Astrocyte of the cerebellum (primary cell): ENCODE data around the gene VPS13D.

Source experiments
- DNase-seq: peaks from one replicate; pipeline ENCODE4 v3.0.0-alpha.2; 2011; ENCODE audit warnings: low read depth
- H3K4me3 ChIP-seq: 2 replicates; pipeline ENCODE4 v1.5.1; 2011; ENCODE audit warnings: mild to moderate bottlenecking, low read depth, low read length, moderate library complexity
- in situ Hi-C: cut with HindIII; loops from 2 replicates; pipeline ENCODE4 v1.10.0; 2017; ENCODE audit warnings: low sequenced_read_pairs
- TF ChIP-seq, protein P1 (sequence below): IDR thresholded peaks from 2 replicates; pipeline ENCODE4 v1.5.1; 2012; ENCODE audit warnings: low read length, low read depth, moderate library complexity, mild to moderate bottlenecking; ENCODE audit errors: missing control alignments

Gene VPS13D

DNA sequence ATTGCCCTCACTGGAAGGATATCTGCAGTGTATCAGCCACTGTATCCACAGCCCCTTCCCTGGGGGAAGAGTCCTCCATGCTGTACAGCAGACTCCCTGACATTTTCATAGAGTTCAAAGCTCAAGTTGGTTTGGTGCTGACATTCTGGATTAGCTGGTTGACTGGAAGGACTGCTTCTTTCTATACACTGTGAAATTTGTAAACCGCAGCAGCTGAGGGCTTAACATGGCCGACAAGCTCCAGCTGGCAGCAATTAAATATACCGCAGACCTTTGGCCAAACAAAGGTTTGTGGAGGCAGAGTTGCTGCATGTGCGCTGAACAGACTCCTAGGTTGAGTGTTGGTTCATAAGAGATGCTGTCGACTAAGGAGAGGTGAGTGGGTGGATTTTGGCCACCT is 261.8 kb downstream of the VPS13D start:
- in situ Hi-C loops: no loop called here
- DNase-seq: no peak
- no peak overlapping the region for H3K4me3 ChIP-seq
- TF ChIP-seq, protein P1, sequence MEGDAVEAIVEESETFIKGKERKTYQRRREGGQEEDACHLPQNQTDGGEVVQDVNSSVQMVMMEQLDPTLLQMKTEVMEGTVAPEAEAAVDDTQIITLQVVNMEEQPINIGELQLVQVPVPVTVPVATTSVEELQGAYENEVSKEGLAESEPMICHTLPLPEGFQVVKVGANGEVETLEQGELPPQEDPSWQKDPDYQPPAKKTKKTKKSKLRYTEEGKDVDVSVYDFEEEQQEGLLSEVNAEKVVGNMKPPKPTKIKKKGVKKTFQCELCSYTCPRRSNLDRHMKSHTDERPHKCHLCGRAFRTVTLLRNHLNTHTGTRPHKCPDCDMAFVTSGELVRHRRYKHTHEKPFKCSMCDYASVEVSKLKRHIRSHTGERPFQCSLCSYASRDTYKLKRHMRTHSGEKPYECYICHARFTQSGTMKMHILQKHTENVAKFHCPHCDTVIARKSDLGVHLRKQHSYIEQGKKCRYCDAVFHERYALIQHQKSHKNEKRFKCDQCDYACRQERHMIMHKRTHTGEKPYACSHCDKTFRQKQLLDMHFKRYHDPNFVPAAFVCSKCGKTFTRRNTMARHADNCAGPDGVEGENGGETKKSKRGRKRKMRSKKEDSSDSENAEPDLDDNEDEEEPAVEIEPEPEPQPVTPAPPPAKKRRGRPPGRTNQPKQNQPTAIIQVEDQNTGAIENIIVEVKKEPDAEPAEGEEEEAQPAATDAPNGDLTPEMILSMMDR: no peak

DNA sequence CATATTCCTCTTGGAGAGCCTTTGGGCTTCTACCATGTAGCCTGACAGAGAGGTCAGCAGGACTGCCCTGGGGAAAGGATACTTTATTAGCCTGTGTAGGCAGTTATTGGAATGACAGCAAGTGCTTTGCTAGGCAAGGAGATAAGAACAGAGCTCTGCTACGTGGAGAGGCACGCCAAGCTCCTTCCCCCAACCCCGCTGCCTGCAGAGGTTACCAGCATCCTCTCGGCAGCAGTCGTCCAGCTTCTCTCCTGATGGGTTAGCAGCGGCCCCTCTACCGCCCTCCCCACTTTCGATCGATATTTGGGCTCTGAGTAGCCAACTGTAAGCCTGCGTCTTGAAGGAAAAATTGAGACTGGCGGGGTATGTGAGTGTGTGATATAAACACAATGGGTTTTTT is 265.9 kb downstream of the VPS13D start:
- TF ChIP-seq, protein P1: no peak
- no peak overlapping the region for H3K4me3 ChIP-seq
- in situ Hi-C loops: no loop called here
- no peak for DNase-seq

DNA sequence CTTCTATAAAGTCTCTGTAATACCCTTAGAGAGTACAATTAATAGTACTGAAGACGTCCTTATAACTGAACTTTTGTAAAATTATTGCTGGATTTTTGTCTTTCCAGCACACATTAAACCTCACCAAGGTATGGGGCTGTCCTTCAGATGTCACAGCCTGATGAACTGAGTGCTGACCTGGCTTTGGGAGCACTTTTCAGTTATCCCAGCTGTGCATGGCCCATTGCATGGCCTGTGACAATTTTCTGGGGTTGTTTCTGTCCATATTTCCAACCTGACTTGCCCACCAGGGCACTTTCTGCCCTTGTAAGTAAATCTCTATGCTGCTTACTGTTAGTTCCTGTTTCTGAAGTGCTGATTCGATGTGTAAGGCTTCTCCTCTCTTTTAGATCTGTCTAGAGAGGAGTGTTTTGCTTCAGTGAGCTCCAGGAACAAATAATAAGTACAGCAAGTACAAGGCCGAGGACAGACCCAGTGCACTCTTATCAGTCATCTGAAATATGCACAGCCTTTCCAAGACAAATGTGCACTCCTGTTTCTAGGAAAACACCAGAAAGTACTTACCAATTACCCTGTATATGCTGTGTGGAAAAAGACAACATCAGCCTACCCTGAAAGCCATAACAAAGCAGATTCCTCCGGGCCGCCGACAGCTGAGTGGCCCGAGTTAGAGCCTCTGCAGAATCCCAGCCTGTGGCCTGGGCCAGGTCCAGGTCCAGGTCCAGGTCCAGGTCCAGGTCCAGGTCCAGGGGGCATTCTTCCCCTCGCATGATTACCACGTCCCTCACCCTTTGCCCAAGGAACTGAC is 266.5 kb downstream of the VPS13D start:
- TF ChIP-seq, protein P1: no peak
- in situ Hi-C loops: no loop called here

DNA sequence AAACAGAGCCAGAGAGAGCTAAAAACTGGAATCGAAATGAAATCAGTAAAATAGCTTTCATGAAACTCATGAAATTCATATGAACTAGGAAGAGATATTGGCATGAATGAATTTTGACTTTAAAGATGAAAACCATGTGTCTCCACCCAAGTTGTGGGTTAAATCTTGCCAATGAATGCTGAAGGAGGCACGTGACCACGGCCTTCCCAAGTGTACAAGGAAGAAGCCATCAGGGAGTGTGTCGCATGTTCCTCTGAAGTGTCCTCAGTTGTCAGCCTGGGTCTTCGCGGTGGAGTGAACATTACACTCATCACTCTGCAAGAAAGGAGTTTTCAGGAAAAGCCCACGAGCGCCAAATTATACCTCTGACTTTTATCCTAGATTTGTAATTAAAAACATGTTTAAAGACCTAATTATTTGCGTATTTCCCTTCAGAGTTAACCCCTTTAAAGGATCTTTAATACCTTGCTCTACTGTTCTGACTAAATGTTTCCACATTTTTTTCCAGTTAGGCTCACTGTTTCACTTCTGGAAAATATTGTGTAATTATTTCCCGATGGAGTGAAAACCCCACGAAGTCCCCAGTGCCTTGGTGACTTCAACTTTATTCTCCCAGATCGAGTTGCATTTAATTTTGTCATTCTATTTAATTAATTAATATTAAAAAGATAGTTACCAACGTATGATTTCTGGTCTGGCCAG is 269.9 kb downstream of the VPS13D start:
- no peak for DNase-seq
- H3K4me3 ChIP-seq: no peak overlapping the region
- in situ Hi-C loops: no loop called here
- TF ChIP-seq, protein P1: no peak

More for the DNA sequence above, 266.5 kb downstream of the VPS13D start:
- H3K4me3 ChIP-seq: no peak overlapping the region
- no peak for DNase-seq

DNA sequence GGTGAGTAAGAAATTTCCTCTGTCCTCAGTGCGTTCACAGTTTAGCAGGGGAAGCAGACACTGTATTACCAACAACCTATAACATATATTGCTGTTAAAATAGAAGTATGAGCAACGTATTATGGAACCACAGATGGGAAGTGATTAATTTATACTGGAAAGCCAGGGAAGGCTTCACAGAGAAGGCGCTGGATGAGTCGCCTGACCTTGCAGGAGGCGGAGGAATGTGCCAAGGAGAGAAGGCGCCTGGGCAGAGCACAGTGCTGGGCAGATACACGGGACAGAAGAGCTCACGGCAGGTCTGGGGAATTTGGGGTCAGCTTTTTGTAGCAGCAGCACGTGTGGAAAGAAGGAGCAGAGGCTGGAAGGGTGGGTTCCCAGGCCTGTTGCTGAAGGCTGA is 271.8 kb downstream of the VPS13D start:
- TF ChIP-seq, protein P1: no peak
- no peak overlapping the region for H3K4me3 ChIP-seq
- in situ Hi-C loops: no loop called here
- no peak for DNase-seq

DNA sequence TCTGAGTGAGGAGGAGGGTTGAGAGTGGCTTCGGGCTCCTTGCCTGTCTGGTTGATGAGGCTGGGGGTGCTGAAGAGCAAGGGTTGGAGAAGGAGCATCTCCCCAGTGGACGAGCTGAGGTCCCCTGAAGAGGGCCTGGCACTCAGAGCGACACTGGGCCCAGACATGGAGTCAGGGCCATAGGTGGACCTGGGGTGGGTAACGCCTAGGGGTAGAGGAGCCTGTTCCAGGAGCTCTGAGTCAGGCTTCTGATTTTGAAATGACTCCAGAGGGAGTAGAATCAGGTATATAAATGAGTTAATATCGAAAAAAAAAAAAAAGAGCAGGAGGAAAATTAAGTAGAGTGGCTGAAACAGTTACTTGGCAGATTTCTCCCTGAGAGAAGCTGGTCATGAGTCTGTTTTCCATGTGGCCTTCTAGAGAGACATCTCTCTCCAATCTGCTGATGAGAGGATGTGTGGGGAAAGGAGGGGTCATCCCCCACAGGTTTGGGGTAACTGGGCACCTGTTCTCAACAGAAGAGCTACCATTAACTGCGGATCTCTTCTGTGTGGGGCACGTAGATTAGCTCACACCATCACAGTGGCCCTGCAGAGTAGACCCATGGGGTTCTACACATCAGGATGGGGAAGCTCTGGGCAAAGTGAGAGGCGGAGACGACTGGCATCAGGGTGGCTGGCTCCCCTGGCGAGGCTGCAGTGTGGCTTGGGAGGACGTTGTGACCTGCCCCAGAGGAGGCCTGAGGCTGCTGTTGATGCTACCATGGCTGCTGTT is 272.7 kb downstream of the VPS13D start:
- in situ Hi-C loops: no loop called here
- no peak for DNase-seq
- no peak overlapping the region for H3K4me3 ChIP-seq
- TF ChIP-seq, protein P1: no peak
